ENCODE measurements around the gene IFNL3. TPM values are rescaled to one million over a fixed set of nuclear protein-coding genes. Genes with fewer than 3 reads are reported as not detected.

Gene IFNL3
- total RNA-seq, 1 experiment from 2014 or later, result not detected

DNA sequence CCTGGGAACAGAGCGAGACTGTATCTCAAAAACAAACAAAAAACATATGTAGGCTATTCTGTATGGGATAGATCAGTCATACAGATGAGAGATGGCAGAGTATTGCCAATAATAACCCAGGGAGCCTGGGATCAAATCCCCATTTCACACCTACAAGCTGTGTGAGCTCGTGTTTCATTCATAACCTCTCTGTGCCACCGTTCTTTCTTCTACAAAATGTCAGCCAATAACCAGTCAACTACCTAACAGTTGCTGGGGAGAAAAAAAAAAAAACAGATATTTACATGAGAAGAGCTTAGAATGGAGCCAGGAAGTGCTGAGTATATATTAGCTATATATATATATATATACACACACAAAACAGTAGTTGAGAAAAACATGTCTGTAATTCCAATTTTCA is 16.9 kb upstream of the IFNL3 start (continued):
- no peak for TF ChIP-seq OVOL2 (CRISPR knock-in tag; IDR thresholded peaks at IDR 0.05; ENCODE audit: borderline replicate concordance)
- TF ChIP-seq E2F5 (CRISPR knock-in tag; IDR thresholded peaks at IDR 0.05), result no peak
- no peak for TF ChIP-seq ZNF416 (CRISPR knock-in tag; IDR thresholded peaks at IDR 0.05)

DNA sequence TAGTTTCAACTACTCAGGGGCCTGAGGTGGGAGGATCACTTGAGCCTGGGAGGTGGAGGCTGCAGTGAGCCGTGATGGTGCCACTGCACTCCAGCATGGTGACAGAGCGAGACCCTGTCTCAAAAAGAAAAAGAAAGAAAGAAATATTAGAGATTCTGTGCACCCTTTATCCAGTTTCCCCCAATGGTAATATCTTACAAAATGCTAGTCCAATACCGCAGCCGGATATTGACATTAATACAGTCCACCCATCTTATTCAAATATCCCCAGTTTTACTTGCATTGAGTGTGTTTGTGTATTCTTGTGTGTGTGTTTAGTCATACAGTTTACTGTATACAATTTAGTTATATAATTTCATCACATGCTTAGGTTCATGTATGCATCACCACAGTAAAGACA is 12.4 kb upstream of the IFNL3 start:
- Mint-ChIP-seq H3K27me3 (ENCODE audit: low read depth) (peaks cover 61% of the 10 kb centered on the region), H3K4me1 (peaks cover 2% of the 10 kb centered on the region; the same call in 1 of the 2 replicates), H3K36me3 (no peaks in the 10 kb centered on the region), H3K27ac (no peak overlapping the region), H3K9me3 (peaks cover 10% of the 10 kb centered on the region), H3K4me3 (no peak overlapping the region)
- ChIA-PET CTCF (no interaction called here), POLR2A (no interaction called here)
- DNase-seq (ENCODE audit: low spot score) (no peak), ATAC-seq (no peak)
- TF ChIP-seq, protein P1, sequence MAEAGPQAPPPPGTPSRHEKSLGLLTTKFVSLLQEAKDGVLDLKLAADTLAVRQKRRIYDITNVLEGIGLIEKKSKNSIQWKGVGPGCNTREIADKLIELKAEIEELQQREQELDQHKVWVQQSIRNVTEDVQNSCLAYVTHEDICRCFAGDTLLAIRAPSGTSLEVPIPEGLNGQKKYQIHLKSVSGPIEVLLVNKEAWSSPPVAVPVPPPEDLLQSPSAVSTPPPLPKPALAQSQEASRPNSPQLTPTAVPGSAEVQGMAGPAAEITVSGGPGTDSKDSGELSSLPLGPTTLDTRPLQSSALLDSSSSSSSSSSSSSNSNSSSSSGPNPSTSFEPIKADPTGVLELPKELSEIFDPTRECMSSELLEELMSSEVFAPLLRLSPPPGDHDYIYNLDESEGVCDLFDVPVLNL (CRISPR knock-in tag; IDR thresholded peaks at IDR 0.05; ENCODE audit: borderline replicate concordance, low read depth), result no peak
- TF ChIP-seq, protein P2, sequence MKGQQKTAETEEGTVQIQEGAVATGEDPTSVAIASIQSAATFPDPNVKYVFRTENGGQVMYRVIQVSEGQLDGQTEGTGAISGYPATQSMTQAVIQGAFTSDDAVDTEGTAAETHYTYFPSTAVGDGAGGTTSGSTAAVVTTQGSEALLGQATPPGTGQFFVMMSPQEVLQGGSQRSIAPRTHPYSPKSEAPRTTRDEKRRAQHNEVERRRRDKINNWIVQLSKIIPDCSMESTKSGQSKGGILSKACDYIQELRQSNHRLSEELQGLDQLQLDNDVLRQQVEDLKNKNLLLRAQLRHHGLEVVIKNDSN (CRISPR knock-in tag; IDR thresholded peaks at IDR 0.05), result no peak
- TF ChIP-seq, protein P3, sequence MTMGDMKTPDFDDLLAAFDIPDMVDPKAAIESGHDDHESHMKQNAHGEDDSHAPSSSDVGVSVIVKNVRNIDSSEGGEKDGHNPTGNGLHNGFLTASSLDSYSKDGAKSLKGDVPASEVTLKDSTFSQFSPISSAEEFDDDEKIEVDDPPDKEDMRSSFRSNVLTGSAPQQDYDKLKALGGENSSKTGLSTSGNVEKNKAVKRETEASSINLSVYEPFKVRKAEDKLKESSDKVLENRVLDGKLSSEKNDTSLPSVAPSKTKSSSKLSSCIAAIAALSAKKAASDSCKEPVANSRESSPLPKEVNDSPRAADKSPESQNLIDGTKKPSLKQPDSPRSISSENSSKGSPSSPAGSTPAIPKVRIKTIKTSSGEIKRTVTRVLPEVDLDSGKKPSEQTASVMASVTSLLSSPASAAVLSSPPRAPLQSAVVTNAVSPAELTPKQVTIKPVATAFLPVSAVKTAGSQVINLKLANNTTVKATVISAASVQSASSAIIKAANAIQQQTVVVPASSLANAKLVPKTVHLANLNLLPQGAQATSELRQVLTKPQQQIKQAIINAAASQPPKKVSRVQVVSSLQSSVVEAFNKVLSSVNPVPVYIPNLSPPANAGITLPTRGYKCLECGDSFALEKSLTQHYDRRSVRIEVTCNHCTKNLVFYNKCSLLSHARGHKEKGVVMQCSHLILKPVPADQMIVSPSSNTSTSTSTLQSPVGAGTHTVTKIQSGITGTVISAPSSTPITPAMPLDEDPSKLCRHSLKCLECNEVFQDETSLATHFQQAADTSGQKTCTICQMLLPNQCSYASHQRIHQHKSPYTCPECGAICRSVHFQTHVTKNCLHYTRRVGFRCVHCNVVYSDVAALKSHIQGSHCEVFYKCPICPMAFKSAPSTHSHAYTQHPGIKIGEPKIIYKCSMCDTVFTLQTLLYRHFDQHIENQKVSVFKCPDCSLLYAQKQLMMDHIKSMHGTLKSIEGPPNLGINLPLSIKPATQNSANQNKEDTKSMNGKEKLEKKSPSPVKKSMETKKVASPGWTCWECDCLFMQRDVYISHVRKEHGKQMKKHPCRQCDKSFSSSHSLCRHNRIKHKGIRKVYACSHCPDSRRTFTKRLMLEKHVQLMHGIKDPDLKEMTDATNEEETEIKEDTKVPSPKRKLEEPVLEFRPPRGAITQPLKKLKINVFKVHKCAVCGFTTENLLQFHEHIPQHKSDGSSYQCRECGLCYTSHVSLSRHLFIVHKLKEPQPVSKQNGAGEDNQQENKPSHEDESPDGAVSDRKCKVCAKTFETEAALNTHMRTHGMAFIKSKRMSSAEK (CRISPR knock-in tag; IDR thresholded peaks at IDR 0.05; ENCODE audit: borderline replicate concordance), result no peak
- TF ChIP-seq ZNF671 (CRISPR knock-in tag; IDR thresholded peaks at IDR 0.05), result no peak
- TF ChIP-seq GABPB1 (CRISPR knock-in tag; IDR thresholded peaks at IDR 0.05), result no peak
- TF ChIP-seq TCF7 (CRISPR knock-in tag; IDR thresholded peaks at IDR 0.05; ENCODE audit: low read depth), result no peak
- TF ChIP-seq ZNF416 (CRISPR knock-in tag; IDR thresholded peaks at IDR 0.05), result no peak
- no peak for TF ChIP-seq E2F5 (CRISPR knock-in tag; IDR thresholded peaks at IDR 0.05)
- no peak for TF ChIP-seq SMAD3 (CRISPR knock-in tag; IDR thresholded peaks at IDR 0.05; ENCODE audit: borderline replicate concordance)
- TF ChIP-seq PREB (CRISPR knock-in tag; IDR thresholded peaks at IDR 0.05; ENCODE audit: borderline replicate concordance), result no peak
- TF ChIP-seq TP53 (CRISPR knock-in tag; IDR thresholded peaks at IDR 0.05), result no peak
- TF ChIP-seq NR2C2 (CRISPR knock-in tag; IDR thresholded peaks at IDR 0.05), result no peak
- TF ChIP-seq NFYB (CRISPR knock-in tag; conservative IDR thresholded peaks at IDR 0.05; ENCODE audit: low read depth), result no peak
- no peak for TF ChIP-seq ESRRA (CRISPR knock-in tag; IDR thresholded peaks at IDR 0.05; ENCODE audit: borderline replicate concordance)
- TF ChIP-seq PRRX2 (CRISPR knock-in tag; IDR thresholded peaks at IDR 0.05), result no peak
- TF ChIP-seq ZSCAN18 (CRISPR knock-in tag; IDR thresholded peaks at IDR 0.05), result no peak
- no peak for TF ChIP-seq OVOL2 (CRISPR knock-in tag; IDR thresholded peaks at IDR 0.05; ENCODE audit: borderline replicate concordance)
- no peak for TF ChIP-seq CREB1 (CRISPR knock-in tag; IDR thresholded peaks at IDR 0.05)
- no peak for TF ChIP-seq NR1H2 (CRISPR knock-in tag; IDR thresholded peaks at IDR 0.05)
